Tibial artery (tissue), 4 donors: Measurements from ENCODE around the gene ACTN1.

Source experiments
- DNase-seq, 2 donors: peaks; one replicate each; pipeline ENCODE4 v3.0.0-alpha.2; 2019
- H3K27ac ChIP-seq, 2 donors: fragments of 200-600 bp; sonication (generic) in 1 of 2; 1 replicate in 1 of 2; 2 replicates in 1 of 2; pipeline ENCODE4 v1.5.1; 2018 to 2019; ENCODE audit warnings: mild to moderate bottlenecking in 1 of 2
- H3K27me3 ChIP-seq, 2 donors: fragments of 200-600 bp; sonication (generic) in 1 of 2; one replicate each; pipeline versions ENCODE4 v1.5.1 to v1.6.0; 2016 to 2019
- H3K36me3 ChIP-seq, 3 donors: fragments of 200-600 bp; sonication (generic) in 2 of 3; one replicate each; pipeline ENCODE4 v1.5.1; 2016 to 2019; ENCODE audit warnings: mild to moderate bottlenecking in 2 of 3
- H3K4me1 ChIP-seq, 4 donors: fragments of 200-600 bp; sonication (generic) in 2 of 4; 1 replicate in 3 of 4; 2 replicates in 1 of 4; pipeline ENCODE4 v1.5.1; 2016 to 2019
- H3K4me3 ChIP-seq, 2 donors: fragments of 200-600 bp; sonication (generic) in 1 of 2; 1 replicate in 1 of 2; 2 replicates in 1 of 2; pipeline ENCODE4 v1.5.1; 2018 to 2019; ENCODE audit warnings: mild to moderate bottlenecking in 2 of 2
- H3K9me3 ChIP-seq, 3 donors: fragments of 200-600 bp; sonication (generic) in 1 of 3; one replicate each; pipeline ENCODE4 v1.5.1; 2016 to 2019
- intact Hi-C: fragments of 100-400 bp; cut with DNase I; formaldehyde crosslinking; loops from one replicate; pipeline ENCODE4 v1.15.0; 2023; ENCODE audit warnings: low total_unique reads
- TF ChIP-seq, protein P1 (sequence below), 2 experiments: fragments of 200-600 bp in 1 of 2; fragments of 450-650 bp in 1 of 2; IDR thresholded peaks; one replicate each; pipeline ENCODE4 v1.5.1; 2017 to 2019; ENCODE audit warnings: antibody characterized with exemption in 2 of 2, mild to moderate bottlenecking in 1 of 2, moderate library complexity in 1 of 2

Gene ACTN1

DNA sequence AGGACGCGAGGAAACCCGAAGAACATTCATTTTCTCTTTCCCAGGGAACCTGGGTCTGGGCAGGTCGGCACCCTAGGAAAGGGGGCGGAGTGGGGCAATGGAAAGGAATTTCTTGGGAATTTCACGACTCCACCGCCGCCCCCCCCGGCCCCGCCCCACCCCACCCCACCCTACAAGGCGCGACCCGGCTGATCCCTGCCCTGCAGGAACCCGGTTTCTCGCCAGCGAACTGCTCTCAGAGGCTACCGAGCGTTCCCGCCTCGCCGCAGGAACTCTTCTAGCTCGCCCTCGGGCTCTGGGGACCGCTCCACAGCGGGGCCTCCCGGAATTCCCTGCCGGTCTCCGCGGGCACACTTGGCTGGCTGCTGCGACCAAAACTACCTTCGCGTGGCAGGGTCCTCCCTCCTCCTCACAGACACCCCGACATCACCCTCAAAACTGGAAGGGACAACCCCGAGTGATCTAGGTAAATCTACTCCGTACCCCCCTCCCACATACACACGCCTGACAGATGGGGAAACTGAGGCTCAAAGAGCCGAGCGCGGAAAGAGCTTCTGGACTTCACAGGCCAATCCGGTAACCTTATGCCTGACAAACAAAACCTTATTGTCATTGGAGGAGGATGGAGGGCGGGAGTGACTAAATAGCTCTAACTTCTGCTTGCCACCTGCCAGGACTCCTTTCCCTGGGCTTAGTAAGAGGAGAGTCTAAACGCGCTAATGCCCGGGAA lies 785 bp upstream of the ACTN1 start:
- H3K4me3 ChIP-seq: peak overlapping the region; percentile 68 to 93
- H3K27me3 ChIP-seq: no peaks in the 10 kb centered on the region
- DNase-seq: peak; percentile 45 to 84
- H3K36me3 ChIP-seq: peaks cover 0 to 11% (median 0%) of the 10 kb centered on the region in 3 donors
- peak overlapping the region; percentile 97 to 100 for H3K27ac ChIP-seq
- H3K4me1 ChIP-seq: peaks cover 0 to 62% (median 49%) of the 10 kb centered on the region in 4 donors
- intact Hi-C loops: loop anchor here (2.0 to 5.0 kb wide), 2 partner anchors 38 to 59 kb away; no protein-coding TSS in a partner anchor
- no peaks in the 10 kb centered on the region for H3K9me3 ChIP-seq
- TF ChIP-seq, protein P1, sequence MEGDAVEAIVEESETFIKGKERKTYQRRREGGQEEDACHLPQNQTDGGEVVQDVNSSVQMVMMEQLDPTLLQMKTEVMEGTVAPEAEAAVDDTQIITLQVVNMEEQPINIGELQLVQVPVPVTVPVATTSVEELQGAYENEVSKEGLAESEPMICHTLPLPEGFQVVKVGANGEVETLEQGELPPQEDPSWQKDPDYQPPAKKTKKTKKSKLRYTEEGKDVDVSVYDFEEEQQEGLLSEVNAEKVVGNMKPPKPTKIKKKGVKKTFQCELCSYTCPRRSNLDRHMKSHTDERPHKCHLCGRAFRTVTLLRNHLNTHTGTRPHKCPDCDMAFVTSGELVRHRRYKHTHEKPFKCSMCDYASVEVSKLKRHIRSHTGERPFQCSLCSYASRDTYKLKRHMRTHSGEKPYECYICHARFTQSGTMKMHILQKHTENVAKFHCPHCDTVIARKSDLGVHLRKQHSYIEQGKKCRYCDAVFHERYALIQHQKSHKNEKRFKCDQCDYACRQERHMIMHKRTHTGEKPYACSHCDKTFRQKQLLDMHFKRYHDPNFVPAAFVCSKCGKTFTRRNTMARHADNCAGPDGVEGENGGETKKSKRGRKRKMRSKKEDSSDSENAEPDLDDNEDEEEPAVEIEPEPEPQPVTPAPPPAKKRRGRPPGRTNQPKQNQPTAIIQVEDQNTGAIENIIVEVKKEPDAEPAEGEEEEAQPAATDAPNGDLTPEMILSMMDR (IDR thresholded peaks at IDR 0.05): no peak

GRCh38 chr14:68978172-68978911 lies 760 bp downstream of the ACTN1 start:
- Histone ChIP-seq H3K4me1 (peaks cover 0 to 76% (median 62%) of the 10 kb centered on the region in 4 donors), H3K4me3 (peak overlapping the region; percentile 68 to 93), H3K9me3 (no peaks in the 10 kb centered on the region), H3K27me3 (no peaks in the 10 kb centered on the region), H3K27ac (peak overlapping the region; percentile 97 to 100), H3K36me3 (peaks cover 6 to 26% (median 7%) of the 10 kb centered on the region in 3 donors)
- TF ChIP-seq, protein P1 (IDR thresholded peaks at IDR 0.05): peak in 1 of 2 experiments; percentile 9
- intact Hi-C loops: loop anchor here (5.0 kb wide), 1 partner anchor 36 kb away; no protein-coding TSS in a partner anchor
- peak; percentile 67 to 86 for DNase-seq

DNA sequence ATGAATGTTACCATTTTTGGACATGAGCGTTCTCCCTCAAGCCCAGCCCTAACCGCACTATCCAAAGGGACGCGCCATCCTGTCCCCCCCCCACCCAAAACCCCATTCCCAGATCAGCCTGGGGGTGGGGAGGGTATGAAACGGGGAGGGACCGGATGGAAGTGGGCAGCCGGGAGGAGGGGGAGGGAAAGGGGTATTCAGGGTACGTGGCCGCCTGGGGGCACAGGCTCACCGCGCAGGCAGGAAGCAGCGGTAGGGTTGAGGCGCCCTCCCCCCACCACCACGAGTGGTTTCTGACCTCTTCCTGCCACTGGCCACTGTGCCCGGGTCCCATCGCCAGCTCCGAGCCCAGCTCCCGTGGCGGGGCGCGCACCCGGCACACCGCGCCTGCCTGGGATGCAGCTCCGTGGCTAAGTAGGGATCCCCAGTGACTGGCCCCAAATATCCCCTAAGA lies 1.4 kb downstream of the ACTN1 start:
- Histone ChIP-seq H3K4me1 (peaks cover 0 to 77% (median 62%) of the 10 kb centered on the region in 4 donors), H3K27me3 (no peaks in the 10 kb centered on the region), H3K27ac (peak overlapping the region; percentile 97 to 100), H3K4me3 (peak overlapping the region; percentile 68 to 93), H3K9me3 (no peaks in the 10 kb centered on the region), H3K36me3 (peaks cover 12 to 31% (median 13%) of the 10 kb centered on the region in 3 donors)
- DNase-seq: peak; percentile 82 to 95
- intact Hi-C loops: loop anchor here (5.0 kb wide), 1 partner anchor 35 kb away; no protein-coding TSS in a partner anchor
- TF ChIP-seq, protein P1 (IDR thresholded peaks at IDR 0.05): peak in 1 of 2 experiments; percentile 32

GRCh38 chr14:68977180-68977717 lies 1.9 kb downstream of the ACTN1 start:
- intact Hi-C loops: loop anchor here (5.0 kb wide), 1 partner anchor 35 kb away; no protein-coding TSS in a partner anchor
- TF ChIP-seq, protein P1 (IDR thresholded peaks at IDR 0.05): no peak
- H3K4me1 ChIP-seq: peaks cover 0 to 77% (median 62%) of the 10 kb centered on the region in 4 donors
- H3K27ac ChIP-seq: peak overlapping the region; percentile 97 to 100
- H3K9me3 ChIP-seq: no peaks in the 10 kb centered on the region
- H3K27me3 ChIP-seq: no peaks in the 10 kb centered on the region
- H3K36me3 ChIP-seq: peaks cover 16 to 34% (median 18%) of the 10 kb centered on the region in 3 donors
- DNase-seq: peak in 1 of 2 donors; percentile 36
- peak overlapping the region; percentile 68 to 93 for H3K4me3 ChIP-seq
